Measurements from ENCODE around the gene ST7.
A peak's percentile ranks its signal among the peaks of the same experiment; 100 is the strongest.
"Not testable (repeated sequence)": the region's sequence is repeated elsewhere in the genome, so short reads cannot be mapped to it uniquely, and the experiment has no call there.

Gene ST7

GRCh38 chr7:117101026-117101425 lies 147.7 kb downstream of the ST7 start:
- FAIRE-seq: no peak

DNA sequence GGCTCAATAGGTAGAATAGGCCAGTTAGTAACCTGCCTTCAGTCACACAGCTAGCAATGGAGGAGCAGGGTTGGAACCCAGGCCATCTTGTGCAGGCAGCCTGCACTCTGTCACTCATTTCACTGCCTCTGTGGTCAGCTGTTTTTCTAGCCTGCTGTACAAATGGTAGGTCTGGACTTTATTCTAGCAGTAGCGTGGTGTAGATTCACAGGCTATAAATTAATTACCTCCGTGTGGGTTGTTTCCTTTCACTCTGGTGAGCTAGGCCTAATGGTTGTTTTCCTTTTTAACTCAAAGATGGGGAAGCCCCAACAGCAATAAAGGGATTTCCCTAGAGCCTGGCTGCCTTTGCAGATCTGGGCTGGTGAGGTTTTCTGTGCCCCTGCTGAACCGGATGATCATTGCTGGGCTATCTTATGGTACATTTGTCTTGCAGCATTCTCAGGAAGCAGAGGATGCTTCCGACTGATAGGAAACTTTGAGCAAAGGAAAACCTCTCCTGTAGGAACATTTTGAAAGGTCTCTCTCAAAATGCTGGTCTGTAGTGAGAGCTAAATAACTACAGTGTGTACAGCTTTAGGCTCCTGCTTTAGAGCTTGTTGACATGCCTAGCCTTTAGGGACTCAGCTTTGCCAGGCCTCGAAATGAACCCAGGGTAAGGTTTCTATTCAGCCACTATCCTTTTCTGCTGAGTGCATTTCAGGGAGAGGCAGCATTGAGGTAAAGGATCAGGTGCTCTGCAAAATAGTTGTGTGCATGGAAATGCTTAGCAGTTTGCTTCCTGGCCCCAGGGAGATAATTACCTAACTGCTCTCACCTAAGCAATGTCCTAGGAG lies 157.4 kb downstream of the ST7 start:
- FAIRE-seq: no peak

DNA sequence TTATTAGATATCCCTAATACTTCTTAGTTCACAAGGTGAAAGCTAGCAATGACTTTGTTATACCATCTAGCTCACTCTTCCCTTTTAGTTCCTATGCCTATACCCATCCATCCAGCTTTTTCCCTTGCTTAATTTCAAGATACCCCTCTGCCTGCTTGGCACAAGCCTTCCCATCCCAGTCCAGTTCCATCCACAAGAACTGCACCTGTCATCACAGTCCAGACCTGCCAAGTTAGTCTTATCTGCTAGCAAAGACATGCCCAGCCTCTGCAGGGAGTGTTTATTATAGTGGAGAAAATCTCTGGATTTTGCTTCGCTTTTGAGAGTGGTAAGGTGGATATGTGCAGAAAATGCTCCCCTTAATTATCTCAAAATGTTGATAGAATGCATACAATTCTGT lies 158.2 kb downstream of the ST7 start:
- FAIRE-seq: no peak

DNA sequence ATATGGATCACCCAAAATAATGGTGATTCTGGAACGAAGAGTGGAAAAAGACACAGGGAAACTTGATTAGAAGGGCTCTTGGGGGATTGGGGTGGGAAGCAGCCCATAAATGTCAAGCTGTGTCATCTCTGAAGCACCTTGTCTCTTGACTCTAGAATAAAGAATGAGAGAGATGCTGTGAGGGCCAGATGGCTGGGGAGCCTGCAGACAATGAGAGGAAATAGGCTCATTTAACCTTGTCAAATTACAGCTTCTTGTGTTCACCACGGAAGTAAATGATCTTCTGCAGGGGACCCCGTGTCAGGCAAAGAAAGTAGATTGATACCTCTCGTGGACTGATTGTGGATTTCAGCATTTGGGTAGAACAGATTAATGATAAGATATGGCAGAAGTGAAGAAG lies 159.3 kb downstream of the ST7 start:
- no peak for FAIRE-seq

GRCh38 chr7:117113871-117114270 lies 160.6 kb downstream of the ST7 start:
- no peak for FAIRE-seq

DNA sequence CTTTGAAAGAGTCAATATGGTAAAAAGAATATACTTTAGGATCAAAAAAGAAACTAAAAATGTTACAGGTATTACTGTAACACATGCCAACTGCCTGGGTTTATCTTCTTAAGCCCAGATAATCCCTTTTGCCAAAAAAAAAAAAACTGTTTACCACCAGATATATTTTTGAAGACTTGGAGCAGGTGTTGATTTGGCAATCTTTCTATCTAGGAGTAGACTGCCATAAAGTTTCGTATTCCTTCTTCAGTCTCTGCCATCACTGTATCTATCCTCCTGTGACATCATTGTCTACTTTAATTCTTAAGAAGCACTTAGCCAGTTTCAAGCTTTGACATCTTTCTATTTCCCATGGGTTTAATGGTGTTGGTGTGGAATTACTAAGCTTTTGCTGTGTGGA lies 161.0 kb downstream of the ST7 start:
- no peak for FAIRE-seq

DNA sequence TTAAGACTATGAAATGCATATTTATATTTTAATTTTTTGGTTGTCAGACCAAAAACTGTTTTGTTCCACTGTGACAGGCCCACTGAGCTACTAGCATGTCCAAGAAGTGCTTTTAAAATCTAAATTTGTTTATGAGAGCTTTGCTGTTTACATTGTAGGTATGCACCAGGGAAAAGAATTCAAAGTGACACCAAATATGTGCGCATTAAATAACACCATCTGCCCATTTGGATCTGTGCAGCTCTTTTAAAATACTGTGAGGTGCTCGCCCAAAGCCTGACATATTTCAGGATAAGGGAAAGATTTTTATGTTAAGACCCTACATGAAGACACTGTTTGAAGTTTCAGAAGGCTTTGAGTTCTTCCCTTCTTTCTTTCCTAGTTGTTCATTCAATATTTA lies 162.9 kb downstream of the ST7 start:
- no peak for FAIRE-seq

- no peak for FAIRE-seq
These were observed 163.9 kb downstream of the ST7 start for GRCh38 chr7:117117172-117117571.

DNA sequence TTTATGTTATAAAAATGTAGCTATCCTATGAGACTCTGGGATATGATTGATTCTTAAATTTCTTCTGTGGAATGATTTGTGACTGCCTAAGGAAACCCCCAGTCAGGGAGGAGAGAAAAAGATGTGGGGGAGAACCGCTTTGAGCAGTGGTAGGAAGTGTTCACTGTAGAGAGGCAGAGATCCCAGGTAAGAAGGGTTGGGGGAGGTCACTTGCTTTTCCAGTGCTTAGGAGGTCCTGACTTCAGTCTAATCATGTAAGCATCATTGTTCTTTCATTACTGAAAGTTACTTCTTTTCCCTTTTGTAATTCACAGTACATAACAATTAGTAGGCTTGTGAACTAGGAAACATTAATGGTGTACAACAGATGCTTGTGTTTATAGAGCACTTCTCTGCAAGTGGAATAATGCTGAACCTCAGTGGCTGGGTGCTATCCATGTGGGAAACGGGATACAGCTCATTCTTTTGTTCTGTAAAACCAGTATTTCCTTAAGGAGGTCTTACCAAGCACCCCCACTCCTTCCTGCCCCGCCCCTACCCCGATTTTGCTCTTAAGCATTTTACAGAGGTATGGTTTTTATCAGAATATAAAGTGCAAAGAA lies 165.4 kb downstream of the ST7 start:
- no peak for FAIRE-seq

- FAIRE-seq: peak; percentile 93
These were observed 166.1 kb downstream of the ST7 start for GRCh38 chr7:117119192-117119924.

DNA sequence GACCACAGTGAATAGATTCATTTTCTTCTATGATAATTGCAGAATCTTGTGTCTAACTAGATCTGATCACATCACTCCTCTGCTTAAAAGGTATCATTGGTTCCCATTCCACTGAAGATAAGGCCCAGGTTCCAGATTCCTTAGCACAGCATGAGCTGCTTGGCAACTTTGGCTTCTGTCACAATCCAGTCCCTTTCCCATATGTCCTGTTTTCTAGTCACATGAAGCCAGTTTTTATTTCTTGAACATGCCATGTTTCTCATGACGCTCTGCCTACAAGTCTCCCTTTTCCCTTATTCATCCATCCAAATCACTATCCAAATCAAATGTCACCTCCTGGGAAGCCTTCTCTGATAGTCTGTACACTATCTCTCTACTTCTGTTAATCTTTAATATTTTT lies 167.0 kb downstream of the ST7 start:
- not testable (repeated sequence) for FAIRE-seq

GRCh38 chr7:117122036-117122435 lies 168.7 kb downstream of the ST7 start:
- not testable (repeated sequence) for FAIRE-seq

DNA sequence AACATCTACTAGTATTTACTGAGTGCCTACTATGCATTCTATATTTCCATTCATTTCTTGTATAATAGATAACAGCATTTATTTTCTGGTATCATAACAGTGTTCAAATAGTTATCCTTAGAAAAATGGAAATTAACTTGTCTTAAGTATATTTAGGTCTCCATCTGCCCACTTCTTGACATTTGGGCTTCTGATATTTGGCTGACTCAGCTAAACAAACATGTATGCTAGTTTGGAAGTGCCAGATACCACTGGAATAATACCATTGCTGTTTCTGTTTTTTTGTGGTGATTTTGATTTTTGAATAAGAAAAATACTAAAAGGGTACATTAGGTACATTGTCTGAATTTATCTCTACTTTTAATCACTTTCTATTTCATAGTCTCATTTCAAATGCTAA lies 169.2 kb downstream of the ST7 start:
- no peak for FAIRE-seq

GRCh38 chr7:117123311-117123926 lies 170.1 kb downstream of the ST7 start:
- FAIRE-seq: no peak

DNA sequence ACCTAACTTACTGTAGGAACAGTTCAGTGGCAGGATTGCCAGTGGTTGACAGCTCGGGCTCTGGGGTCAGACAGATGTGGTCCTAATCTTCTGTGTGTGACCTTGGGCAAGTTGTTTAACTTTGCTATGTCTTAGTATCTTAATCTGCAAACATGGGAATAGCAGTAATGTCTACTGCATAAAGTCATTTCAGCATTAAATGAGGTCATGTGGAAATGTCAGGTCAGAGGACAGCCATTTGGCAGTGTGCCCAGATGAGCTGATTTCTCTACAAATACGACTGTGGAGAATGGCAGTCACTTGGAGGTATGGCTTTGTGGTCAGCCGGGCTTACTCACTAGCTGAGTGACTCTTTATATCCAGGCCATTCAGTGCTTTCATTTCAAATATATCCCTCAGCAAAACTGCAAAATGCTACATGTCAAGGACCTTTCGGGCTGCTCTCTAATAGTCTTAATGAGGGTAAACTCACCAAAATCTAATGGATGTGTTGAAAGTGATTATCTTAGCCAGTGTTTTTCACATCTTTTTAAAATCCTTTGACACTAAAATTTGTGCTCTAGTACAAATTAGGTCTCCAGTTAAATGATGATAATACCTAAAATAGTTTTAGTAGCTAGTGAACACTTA lies 171.4 kb downstream of the ST7 start:
- no peak for FAIRE-seq

GRCh38 chr7:117126676-117127075 lies 173.4 kb downstream of the ST7 start:
- FAIRE-seq: no peak

- peak; percentile 93 for FAIRE-seq
These were observed 174.4 kb downstream of the ST7 start for GRCh38 chr7:117127585-117128168.

DNA sequence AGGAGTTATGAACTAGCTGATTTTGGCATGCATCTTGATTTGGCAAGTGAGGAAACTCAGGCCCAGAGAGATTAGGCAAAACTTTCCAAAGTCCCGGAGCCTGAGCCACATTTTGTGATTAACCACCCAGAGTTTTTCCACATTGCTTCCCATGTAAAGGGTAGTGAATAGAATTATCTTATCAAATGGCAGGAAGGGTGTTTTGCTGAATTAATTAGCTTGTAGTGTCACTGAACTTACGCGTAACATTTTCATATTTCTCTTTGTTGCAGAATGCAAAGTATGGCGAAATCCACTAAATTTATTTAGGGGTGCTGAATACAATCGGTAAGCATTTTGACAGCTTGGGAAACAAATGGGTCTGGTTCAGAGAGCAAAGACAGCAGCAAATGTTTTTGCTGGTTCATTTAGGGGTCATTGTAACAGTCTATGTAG lies 176.2 kb downstream of the ST7 start:
- FAIRE-seq: no peak

DNA sequence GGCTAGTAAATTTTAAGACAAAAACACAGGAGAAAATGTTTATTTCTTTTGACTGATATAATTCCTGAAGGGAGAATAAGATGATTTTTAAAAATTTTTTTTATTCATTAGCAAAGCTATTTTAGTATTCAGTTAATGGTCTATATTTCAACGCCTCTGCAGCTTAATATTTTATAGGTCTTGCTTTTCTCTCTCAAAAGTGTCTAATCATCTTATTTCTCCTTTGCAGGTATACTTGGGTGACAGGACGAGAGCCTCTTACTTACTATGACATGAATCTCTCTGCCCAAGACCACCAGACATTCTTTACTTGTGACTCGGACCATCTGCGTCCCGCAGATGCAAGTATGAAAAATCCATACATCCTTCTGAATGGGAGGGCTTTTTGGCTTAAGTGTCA lies 177.0 kb downstream of the ST7 start:
- FAIRE-seq: no peak

GRCh38 chr7:117132321-117133120 lies 179.2 kb downstream of the ST7 start:
- FAIRE-seq: no peak

DNA sequence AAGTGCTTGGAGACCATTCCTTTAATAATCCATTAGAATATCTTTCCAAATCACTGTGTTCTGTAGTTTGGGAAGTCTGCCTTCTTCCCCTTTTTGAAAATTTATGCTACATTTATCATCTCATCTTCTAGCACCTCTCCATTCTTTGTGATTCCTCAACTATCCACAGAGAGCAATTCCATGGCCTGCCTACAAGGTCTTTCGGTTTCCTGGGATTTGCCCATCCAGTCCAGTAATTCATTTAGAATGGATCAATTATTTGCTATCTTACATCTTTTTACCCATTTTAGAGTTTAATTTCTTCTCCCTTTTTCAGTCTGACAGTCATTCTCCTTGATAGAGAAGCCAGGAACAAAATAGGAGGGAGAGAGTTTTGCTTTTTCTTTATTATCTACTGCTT lies 179.8 kb downstream of the ST7 start:
- FAIRE-seq: no peak

- FAIRE-seq: no peak
These were observed 181.1 kb downstream of the ST7 start for GRCh38 chr7:117134411-117134810.
